ENCODE data around the gene CCDC172. TPM values are rescaled to one million over a fixed set of nuclear protein-coding genes. Genes with fewer than 3 reads are reported as not detected.

Gene CCDC172
- total RNA-seq, 1 donor from 2014 or later, result not detected

GRCh38 chr10:116421815-116422214 lies 97.6 kb downstream of the CCDC172 start:
- no peak overlapping the region for H3K4me3 ChIP-seq (ENCODE audit: low read depth, low read length)
- FAIRE-seq, result no peak
- DNase-seq (ENCODE audit: low read depth), result no peak

GRCh38 chr10:116427671-116428070 lies 103.4 kb downstream of the CCDC172 start, which contains the start of gene PNLIPRP3:
PNLIPRP3 (plus strand) TSS chr10:116427847; CDS start chr10:116428013, 166 bp downstream.
- Histone ChIP-seq H3K4me3 (ENCODE audit: low read depth, low read length) (peak within 1 kb of the TSS; percentile 38), H3K27me3 (ENCODE audit: control insufficient read depth, insufficient read depth, low read length) (no peaks in the 10 kb centered on the region), H3K36me3 (ENCODE audit: control insufficient read depth, insufficient read depth, low read length) (no peaks in the 10 kb centered on the region)
- FAIRE-seq, result no peak
- peak; percentile 85 for DNase-seq (ENCODE audit: low read depth)
- TF ChIP-seq CTCF (IDR thresholded peaks at IDR 0.05; ENCODE audit: insufficient read depth, low read length, severe bottlenecking), result no peak

More at GRCh38 chr10:116421815-116422214, 97.6 kb downstream of the CCDC172 start:
- Histone ChIP-seq H3K36me3 (ENCODE audit: control insufficient read depth, insufficient read depth, low read length) (no peaks in the 10 kb centered on the region), H3K27me3 (ENCODE audit: control insufficient read depth, insufficient read depth, low read length) (no peaks in the 10 kb centered on the region)
- TF ChIP-seq CTCF (IDR thresholded peaks at IDR 0.05; ENCODE audit: insufficient read depth, low read length, severe bottlenecking), result no peak

- Histone ChIP-seq H3K4me3 (ENCODE audit: low read depth, low read length) (peak overlapping the region; percentile 38), H3K36me3 (ENCODE audit: control insufficient read depth, insufficient read depth, low read length) (peaks cover 1% of the 10 kb centered on the region), H3K27me3 (ENCODE audit: control insufficient read depth, insufficient read depth, low read length) (no peaks in the 10 kb centered on the region)
- DNase-seq (ENCODE audit: low read depth) (peak; percentile 71), FAIRE-seq (no peak)
- TF ChIP-seq CTCF (IDR thresholded peaks at IDR 0.05; ENCODE audit: insufficient read depth, low read length, severe bottlenecking), result no peak
Measured at GRCh38 chr10:116429288-116429977, 105.2 kb downstream of the CCDC172 start.

Other genes with a start within 250 kb of the CCDC172 start
- under 0.01 TPM in 2 replicates for gene GFRA1, start 51.2 kb upstream of the CCDC172 start, total RNA-seq
- 53.2 and 67.8 TPM in 2 replicates for gene PNLIPRP3, start 103.4 kb downstream of the CCDC172 start, total RNA-seq
- under 0.01 TPM in 2 replicates for gene PNLIP, start 221.5 kb downstream of the CCDC172 start, total RNA-seq